Coronary artery (tissue), 2 donors: ENCODE measurements around the gene GFM2.
"Not testable (repeated sequence)": the region's sequence is repeated elsewhere in the genome, so short reads cannot be mapped to it uniquely, and the experiment has no call there.

Experiments
- DNase-seq: peaks from one replicate; pipeline ENCODE4 v3.0.0-alpha.2; 2017; ENCODE audit warnings: low spot score
- H3K27ac ChIP-seq, 2 donors: fragments of 200-600 bp; sonication (generic); one replicate each; pipeline ENCODE4 v1.5.1; 2016 to 2019
- H3K4me3 ChIP-seq: fragments of 200-600 bp; sonication (generic); 2 replicates; pipeline ENCODE4 v1.5.1; 2016; ENCODE audit warnings: mild to moderate bottlenecking, moderate library complexity
- TF ChIP-seq, protein P1 (sequence below): fragments of 200-600 bp; sonication (generic); IDR thresholded peaks from one replicate; pipeline ENCODE4 v1.5.1; 2019; ENCODE audit warnings: antibody characterized with exemption

The GFM2 gene, protein sequence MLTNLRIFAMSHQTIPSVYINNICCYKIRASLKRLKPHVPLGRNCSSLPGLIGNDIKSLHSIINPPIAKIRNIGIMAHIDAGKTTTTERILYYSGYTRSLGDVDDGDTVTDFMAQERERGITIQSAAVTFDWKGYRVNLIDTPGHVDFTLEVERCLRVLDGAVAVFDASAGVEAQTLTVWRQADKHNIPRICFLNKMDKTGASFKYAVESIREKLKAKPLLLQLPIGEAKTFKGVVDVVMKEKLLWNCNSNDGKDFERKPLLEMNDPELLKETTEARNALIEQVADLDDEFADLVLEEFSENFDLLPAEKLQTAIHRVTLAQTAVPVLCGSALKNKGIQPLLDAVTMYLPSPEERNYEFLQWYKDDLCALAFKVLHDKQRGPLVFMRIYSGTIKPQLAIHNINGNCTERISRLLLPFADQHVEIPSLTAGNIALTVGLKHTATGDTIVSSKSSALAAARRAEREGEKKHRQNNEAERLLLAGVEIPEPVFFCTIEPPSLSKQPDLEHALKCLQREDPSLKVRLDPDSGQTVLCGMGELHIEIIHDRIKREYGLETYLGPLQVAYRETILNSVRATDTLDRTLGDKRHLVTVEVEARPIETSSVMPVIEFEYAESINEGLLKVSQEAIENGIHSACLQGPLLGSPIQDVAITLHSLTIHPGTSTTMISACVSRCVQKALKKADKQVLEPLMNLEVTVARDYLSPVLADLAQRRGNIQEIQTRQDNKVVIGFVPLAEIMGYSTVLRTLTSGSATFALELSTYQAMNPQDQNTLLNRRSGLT

DNA sequence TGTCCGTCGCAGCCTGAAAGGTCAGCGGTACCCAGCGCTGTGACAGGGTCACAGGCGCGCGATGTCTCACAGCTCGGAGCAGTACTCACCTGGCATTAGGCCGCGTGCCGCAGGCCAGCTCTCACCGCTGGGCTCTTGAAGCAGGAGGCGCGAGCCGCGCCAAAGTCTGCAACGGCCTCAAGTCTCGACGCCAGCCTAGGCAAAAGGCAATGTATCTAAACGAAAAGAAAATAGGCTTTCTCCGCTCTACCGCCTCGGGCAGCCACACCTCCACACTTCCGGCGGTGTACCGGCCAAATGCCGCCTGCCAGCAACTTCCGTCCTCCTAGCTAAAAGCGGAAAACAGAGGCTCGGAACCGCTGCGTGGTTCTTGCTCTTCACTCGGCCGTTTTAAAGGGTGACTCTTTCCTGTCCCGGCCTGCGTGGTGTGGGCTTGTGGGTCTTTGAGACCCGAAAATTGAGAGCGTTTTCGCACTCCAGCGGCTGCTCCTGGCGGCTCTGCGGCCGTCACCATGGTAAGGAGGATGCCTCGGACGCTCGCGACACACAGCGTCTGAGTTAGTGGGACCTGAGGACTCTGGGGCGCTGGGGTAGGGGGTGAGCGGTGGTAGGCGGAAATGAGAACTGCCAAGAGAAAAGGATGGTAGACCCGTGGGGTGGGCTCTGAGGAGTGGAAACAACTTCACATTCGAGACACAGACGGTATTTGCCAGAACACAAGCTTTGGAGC is at the start of gene GFM2, which contains the start of gene NSA2:
Gene GFM2, minus strand, starts transcription at position 269 of the 730 bp plus-strand sequence. CDS start 3,375 bp downstream, outside the sequence.
Gene NSA2, plus strand, starts transcription at position 401 of the 730 bp plus-strand sequence. Its CDS starts 112 bp downstream, at position 513.
- H3K27ac ChIP-seq = peak within 1 kb of the TSS; percentile 66 to 87

DNA sequence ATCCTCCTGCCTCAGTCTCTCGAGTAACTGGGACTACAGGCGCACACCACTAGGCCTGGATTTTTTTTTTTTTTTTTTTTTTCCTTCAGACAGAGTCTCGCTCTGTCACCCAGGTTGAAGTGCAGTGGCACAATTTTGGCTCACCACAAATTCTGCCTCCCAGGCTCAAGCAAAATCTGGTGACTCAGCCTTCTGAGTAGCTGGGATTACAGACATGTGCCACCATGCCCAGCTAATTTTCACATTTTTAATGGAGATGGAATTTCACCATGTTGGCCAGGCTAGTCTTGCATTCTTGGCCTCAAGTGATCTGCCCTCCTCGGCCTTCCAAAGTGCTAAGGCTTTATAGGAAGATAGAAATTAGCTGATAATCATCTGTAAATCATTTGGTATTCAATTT is 44.0 kb upstream of the GFM2 start:
- TF ChIP-seq, protein P1, sequence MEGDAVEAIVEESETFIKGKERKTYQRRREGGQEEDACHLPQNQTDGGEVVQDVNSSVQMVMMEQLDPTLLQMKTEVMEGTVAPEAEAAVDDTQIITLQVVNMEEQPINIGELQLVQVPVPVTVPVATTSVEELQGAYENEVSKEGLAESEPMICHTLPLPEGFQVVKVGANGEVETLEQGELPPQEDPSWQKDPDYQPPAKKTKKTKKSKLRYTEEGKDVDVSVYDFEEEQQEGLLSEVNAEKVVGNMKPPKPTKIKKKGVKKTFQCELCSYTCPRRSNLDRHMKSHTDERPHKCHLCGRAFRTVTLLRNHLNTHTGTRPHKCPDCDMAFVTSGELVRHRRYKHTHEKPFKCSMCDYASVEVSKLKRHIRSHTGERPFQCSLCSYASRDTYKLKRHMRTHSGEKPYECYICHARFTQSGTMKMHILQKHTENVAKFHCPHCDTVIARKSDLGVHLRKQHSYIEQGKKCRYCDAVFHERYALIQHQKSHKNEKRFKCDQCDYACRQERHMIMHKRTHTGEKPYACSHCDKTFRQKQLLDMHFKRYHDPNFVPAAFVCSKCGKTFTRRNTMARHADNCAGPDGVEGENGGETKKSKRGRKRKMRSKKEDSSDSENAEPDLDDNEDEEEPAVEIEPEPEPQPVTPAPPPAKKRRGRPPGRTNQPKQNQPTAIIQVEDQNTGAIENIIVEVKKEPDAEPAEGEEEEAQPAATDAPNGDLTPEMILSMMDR = no peak
- DNase-seq = no peak
- Histone ChIP-seq H3K4me3 (no peak overlapping the region), H3K27ac (no peak overlapping the region)

More for the DNA sequence above, at the start of gene GFM2, which contains the start of gene NSA2:
- peak within 1 kb of the TSS; percentile 96 for H3K4me3 ChIP-seq
- TF ChIP-seq, protein P1 = no peak
- DNase-seq = peak; percentile 90

DNA sequence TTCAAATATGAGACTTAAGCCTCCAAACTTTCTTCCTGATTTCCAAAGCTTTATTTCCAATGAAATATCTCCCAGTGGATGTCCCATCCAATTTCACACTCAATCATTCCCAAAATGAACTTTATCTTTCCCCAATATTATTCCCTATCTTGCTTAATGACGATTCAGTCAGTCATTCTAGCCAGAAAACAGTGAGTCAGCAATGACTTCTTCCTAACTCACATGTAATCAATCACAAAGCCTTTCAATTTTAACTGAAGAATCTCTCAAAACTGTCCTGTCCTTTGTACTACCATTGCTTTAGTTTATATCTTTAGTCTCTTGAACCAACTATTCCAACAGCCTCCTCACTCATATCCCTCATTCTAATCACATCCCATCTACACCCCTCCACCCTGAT is 35.0 kb upstream of the GFM2 start:
- no peak for DNase-seq
- Histone ChIP-seq H3K27ac (no peak overlapping the region), H3K4me3 (no peak overlapping the region)
- TF ChIP-seq, protein P1 = no peak

DNA sequence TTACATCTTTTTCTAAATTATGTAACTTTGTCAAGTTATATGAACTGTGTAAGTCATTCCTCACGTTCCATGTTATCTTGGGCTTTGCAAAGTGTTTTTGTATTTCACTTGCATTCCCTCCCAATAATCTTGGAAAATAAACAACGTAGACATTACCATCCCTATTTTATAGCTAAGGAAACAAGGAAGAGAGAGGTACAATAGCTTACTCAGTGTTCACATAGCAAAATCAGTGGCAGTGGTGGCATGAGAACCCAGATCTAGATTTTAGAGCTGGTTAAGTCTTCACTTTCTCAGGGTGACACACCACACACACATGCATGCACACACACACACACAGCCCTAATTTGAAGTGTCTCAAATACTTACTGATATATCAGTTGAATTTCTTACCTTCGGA is 34.3 kb upstream of the GFM2 start:
- Histone ChIP-seq H3K27ac (no peak overlapping the region), H3K4me3 (no peak overlapping the region)
- no peak for DNase-seq
- TF ChIP-seq, protein P1 = no peak

DNA sequence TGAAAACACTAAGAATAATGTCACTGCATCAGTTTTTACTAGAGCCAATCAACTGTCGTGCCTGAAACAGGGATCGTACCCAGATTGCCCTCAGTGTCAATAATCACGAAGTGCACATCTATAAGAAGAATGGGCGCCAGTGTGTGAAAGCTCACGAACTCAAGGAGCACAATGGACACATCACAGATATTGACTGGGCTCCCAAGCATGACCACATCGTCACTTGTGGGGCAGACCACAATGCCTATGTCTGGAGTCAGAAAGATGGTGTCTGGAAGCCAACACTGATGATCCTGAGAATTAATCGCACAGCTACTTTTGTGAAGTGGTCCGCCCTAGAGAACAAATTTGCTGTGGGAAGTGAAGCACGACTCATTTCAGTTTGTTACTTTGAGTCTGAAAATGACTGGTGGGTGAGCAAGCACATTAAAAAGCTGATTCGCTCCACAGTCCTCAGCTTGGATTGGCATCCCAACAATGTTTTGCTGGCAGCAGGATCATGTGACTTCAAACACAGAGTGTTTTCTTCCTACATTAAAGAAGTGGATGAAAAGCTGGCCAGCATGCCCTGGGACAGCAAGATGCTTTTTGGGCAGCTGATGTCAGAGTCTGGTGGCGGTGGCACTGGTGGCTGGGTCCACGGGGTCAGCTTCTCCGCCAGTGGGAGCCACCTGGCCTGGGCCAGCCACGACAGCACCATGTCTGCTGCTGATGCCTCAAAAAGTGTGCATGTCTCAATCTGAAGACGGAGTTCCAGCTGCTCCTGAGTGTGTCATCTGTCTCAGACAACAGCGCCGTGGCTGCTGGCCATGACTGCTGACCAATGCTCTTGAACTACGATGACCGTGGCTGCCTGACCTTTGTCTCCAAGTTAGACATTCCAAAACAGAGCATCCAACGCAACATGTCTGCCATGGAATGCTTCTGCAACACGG is 32.3 kb upstream of the GFM2 start:
- no peak for DNase-seq
- Histone ChIP-seq H3K27ac (no peak overlapping the region), H3K4me3 (no peak overlapping the region)
- TF ChIP-seq, protein P1 = no peak

DNA sequence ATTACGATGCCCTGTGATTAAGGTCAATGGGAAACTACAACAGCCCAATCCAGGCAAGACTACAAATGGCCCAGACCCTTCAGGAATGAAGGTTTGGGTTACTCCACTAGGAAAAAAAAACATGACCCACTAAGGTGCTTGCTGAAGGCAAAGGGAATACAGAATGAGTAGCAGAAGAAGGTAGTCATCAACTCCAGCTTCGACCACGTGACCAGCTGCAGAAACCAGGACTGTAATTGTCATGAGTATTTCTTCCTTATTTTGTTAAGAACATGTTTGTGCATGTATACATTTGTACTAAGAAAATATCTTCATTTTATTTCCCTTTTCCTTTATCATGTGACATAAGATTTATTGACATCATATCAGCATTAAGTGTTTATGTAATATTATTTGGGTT is 24.8 kb upstream of the GFM2 start:
- H3K27ac ChIP-seq, DNase-seq, H3K4me3 ChIP-seq: not testable (repeated sequence)
